Astrocyte (in vitro differentiated cells and primary cell): ENCODE data around the gene CNTNAP2. TPM values are rescaled to one million over a fixed set of nuclear protein-coding genes. Genes with fewer than 3 reads are reported as not detected.

Experiments
- DNase-seq: peaks from one replicate; pipeline ENCODE4 v3.0.0-alpha.2; 2010; ENCODE audit warnings: low read depth
- FAIRE-seq: peaks from 2 replicates; lab custom pipeline; 2011; peaks lifted over from hg19 to GRCh38; lab: Jason Lieb, UNC
- H2AFZ ChIP-seq: 2 replicates; pipeline ENCODE4 v1.6.0; 2012; ENCODE audit warnings: low read depth, low read length, inconsistent platforms
- H3K27ac ChIP-seq: 2 replicates; pipeline ENCODE4 v1.5.1; 2011; ENCODE audit warnings: low read depth, low read length, inconsistent platforms
- H3K27me3 ChIP-seq: 2 replicates; pipeline ENCODE4 v1.6.0; 2011; ENCODE audit warnings: low read length, inconsistent platforms; ENCODE audit not compliant: insufficient read depth
- H3K36me3 ChIP-seq: 2 replicates; pipeline ENCODE4 v1.5.1; 2011; ENCODE audit warnings: low read length, inconsistent platforms; ENCODE audit not compliant: insufficient read depth
- H3K4me1 ChIP-seq: 2 replicates; pipeline ENCODE4 v1.5.1; 2011; ENCODE audit warnings: low read length, inconsistent platforms; ENCODE audit not compliant: insufficient read depth
- H3K4me2 ChIP-seq: 2 replicates; pipeline ENCODE4 v1.6.0; 2012; ENCODE audit warnings: low read length, inconsistent platforms
- H3K4me3 ChIP-seq: 2 replicates; pipeline ENCODE4 v1.5.1; 2011; ENCODE audit warnings: low read depth, mild to moderate bottlenecking, low read length, inconsistent platforms; ENCODE audit not compliant: insufficient read depth
- H3K79me2 ChIP-seq: 2 replicates; pipeline ENCODE4 v1.6.0; 2012; ENCODE audit warnings: mild to moderate bottlenecking, low read length, inconsistent platforms; ENCODE audit not compliant: insufficient read depth
- H3K9ac ChIP-seq: 2 replicates; pipeline ENCODE4 v1.6.0; 2012; ENCODE audit warnings: mild to moderate bottlenecking, low read length, inconsistent platforms
- H3K9me3 ChIP-seq: 2 replicates; pipeline ENCODE4 v1.5.1; 2012; ENCODE audit warnings: low read depth, mild to moderate bottlenecking, low read length, inconsistent platforms; ENCODE audit not compliant: insufficient read depth
- H4K20me1 ChIP-seq: 2 replicates; pipeline ENCODE4 v1.6.0; 2012; ENCODE audit warnings: low read length, inconsistent platforms; ENCODE audit not compliant: insufficient read depth
- H3K27ac Mint-ChIP-seq: one replicate; pipeline ENCODE4 v1.8.0; 2021; ENCODE audit warnings: mild to moderate bottlenecking, mixed read lengths; ENCODE audit not compliant: unreplicated experiment
- H3K27me3 Mint-ChIP-seq: one replicate; pipeline ENCODE4 v1.8.0; 2021; ENCODE audit warnings: low read depth, mixed read lengths; ENCODE audit not compliant: unreplicated experiment
- H3K36me3 Mint-ChIP-seq: one replicate; pipeline ENCODE4 v1.8.0; 2021; ENCODE audit warnings: low read depth, mixed read lengths; ENCODE audit not compliant: unreplicated experiment
- H3K4me1 Mint-ChIP-seq: one replicate; pipeline ENCODE4 v1.8.0; 2021; ENCODE audit warnings: low read depth, mixed read lengths; ENCODE audit not compliant: unreplicated experiment
- H3K4me3 Mint-ChIP-seq: one replicate; pipeline ENCODE4 v1.8.0; 2021; ENCODE audit warnings: mild to moderate bottlenecking, moderate library complexity, mixed read lengths; ENCODE audit not compliant: unreplicated experiment
- H3K9me3 Mint-ChIP-seq: one replicate; pipeline ENCODE4 v1.8.0; 2021; ENCODE audit warnings: mild to moderate bottlenecking, mixed read lengths; ENCODE audit not compliant: unreplicated experiment
- CTCF ChIP-seq: IDR thresholded peaks from 2 replicates; pipeline ENCODE4 v1.5.1; 2011; ENCODE audit warnings: low read depth, mild to moderate bottlenecking, inconsistent platforms, low read length, moderate library complexity; ENCODE audit not compliant: insufficient read depth
- EZH2 ChIP-seq: IDR thresholded peaks from 2 replicates; pipeline ENCODE4 v1.6.1; 2012; ENCODE audit warnings: mild to moderate bottlenecking, low read length, inconsistent platforms; ENCODE audit not compliant: insufficient read depth
- total RNA-seq: library from RNA; stranded (reverse); gene quantifications from 2 replicates; pipeline ENCODE4 v1.2.1, GENCODE V29; 2021

The CNTNAP2 gene
- total RNA-seq, 1 donor from 2014 or later, result 20.0 TPM

- Mint-ChIP-seq H3K4me1 (no peaks in the 10 kb centered on the region), H3K9me3 (peaks cover 9% of the 10 kb centered on the region), H3K4me3 (no peak overlapping the region), H3K27me3 (no peaks in the 10 kb centered on the region), H3K27ac (no peak overlapping the region), H3K36me3 (no peaks in the 10 kb centered on the region)
- no peak overlapping the region for H3K4me2 ChIP-seq
- no peak overlapping the region for H2AFZ ChIP-seq
- TF ChIP-seq EZH2 (no peak), CTCF (no peak)
- H3K36me3 ChIP-seq, result no peaks in the 10 kb centered on the region
- H3K9ac ChIP-seq, result no peak overlapping the region
- no peak overlapping the region for H3K4me3 ChIP-seq
- no peaks in the 10 kb centered on the region for H3K79me2 ChIP-seq
- peaks cover 3% of the 10 kb centered on the region for H3K9me3 ChIP-seq
- FAIRE-seq, result no peak
- no peaks in the 10 kb centered on the region for H3K27me3 ChIP-seq
- H3K4me1 ChIP-seq, result no peaks in the 10 kb centered on the region
- no peak overlapping the region for H3K27ac ChIP-seq
- H4K20me1 ChIP-seq, result no peaks in the 10 kb centered on the region
- no peak for DNase-seq
These were observed 1966.8 kb downstream of the CNTNAP2 start for GRCh38 chr7:148083448-148083847.

GRCh38 chr7:148084138-148084537, 1967.5 kb downstream of the CNTNAP2 start:
- Histone ChIP-seq H3K36me3 (no peaks in the 10 kb centered on the region), H3K4me3 (no peak overlapping the region), H3K9me3 (peaks cover 3% of the 10 kb centered on the region), H3K9ac (no peak overlapping the region), H3K79me2 (no peaks in the 10 kb centered on the region), H3K4me1 (no peaks in the 10 kb centered on the region), H3K27me3 (no peaks in the 10 kb centered on the region), H3K4me2 (no peak overlapping the region), H4K20me1 (no peaks in the 10 kb centered on the region), H3K27ac (no peak overlapping the region), H2AFZ (no peak overlapping the region)
- Mint-ChIP-seq H3K4me1 (no peaks in the 10 kb centered on the region), H3K4me3 (no peak overlapping the region), H3K36me3 (no peaks in the 10 kb centered on the region), H3K27ac (no peak overlapping the region), H3K9me3 (peaks cover 10% of the 10 kb centered on the region), H3K27me3 (no peaks in the 10 kb centered on the region)
- TF ChIP-seq CTCF, result peak; percentile 53
- TF ChIP-seq EZH2, result no peak
- FAIRE-seq (peak; percentile 58), DNase-seq (no peak)

GRCh38 chr7:148091882-148092281, 1975.3 kb downstream of the CNTNAP2 start:
- no peak overlapping the region for H3K4me3 Mint-ChIP-seq
- Histone ChIP-seq H3K4me2 (no peak overlapping the region), H3K36me3 (no peaks in the 10 kb centered on the region), H3K27me3 (no peaks in the 10 kb centered on the region), H3K9ac (no peak overlapping the region), H4K20me1 (no peaks in the 10 kb centered on the region), H3K4me3 (no peak overlapping the region), H3K9me3 (no peaks in the 10 kb centered on the region), H3K27ac (no peak overlapping the region), H3K4me1 (no peaks in the 10 kb centered on the region), H3K79me2 (no peaks in the 10 kb centered on the region), H2AFZ (no peak overlapping the region)
- H3K36me3 Mint-ChIP-seq, result no peaks in the 10 kb centered on the region
- no peak overlapping the region for H3K27ac Mint-ChIP-seq
- peaks cover 5% of the 10 kb centered on the region for H3K9me3 Mint-ChIP-seq
- DNase-seq (no peak), FAIRE-seq (no peak)
- no peaks in the 10 kb centered on the region for H3K4me1 Mint-ChIP-seq
- TF ChIP-seq EZH2 (no peak), CTCF (no peak)
- peaks cover 2% of the 10 kb centered on the region for H3K27me3 Mint-ChIP-seq
